HUES64 (cell line): Measurements from ENCODE around the gene CGB1.
"Not testable (repeated sequence)": the region's sequence is repeated elsewhere in the genome, so short reads cannot be mapped to it uniquely, and the experiment has no call there.

Experiments
- H3K27ac ChIP-seq: 2 replicates; pipeline ENCODE4 v1.7.0; 2013; ENCODE audit warnings: low read depth, low read length, inconsistent platforms
- H3K27me3 ChIP-seq: 2 replicates; pipeline ENCODE4 v1.6.1; 2013; ENCODE audit warnings: mild to moderate bottlenecking, low read length; ENCODE audit not compliant: insufficient read depth
- H3K36me3 ChIP-seq: 2 replicates; pipeline ENCODE4 v1.6.1; 2013; ENCODE audit warnings: mild to moderate bottlenecking, low read length; ENCODE audit not compliant: insufficient read depth
- H3K4me1 ChIP-seq: 2 replicates; pipeline ENCODE4 v1.6.1; 2013; ENCODE audit warnings: mild to moderate bottlenecking, low read length, moderate library complexity; ENCODE audit not compliant: insufficient read depth
- H3K4me3 ChIP-seq: 2 replicates; pipeline ENCODE4 v1.5.1; 2013; ENCODE audit warnings: mild to moderate bottlenecking, low read length, moderate library complexity
- H3K9ac ChIP-seq: 2 replicates; pipeline ENCODE4 v1.6.1; 2013; ENCODE audit warnings: mild to moderate bottlenecking, low read depth, low read length
- H3K9me3 ChIP-seq: 2 replicates; pipeline ENCODE4 v1.6.1; 2013; ENCODE audit warnings: low read depth, low read length; ENCODE audit not compliant: insufficient read depth
- WGBS: fragments of 150-250, 120-280 bp; methylation state at CpG from one replicate; pipeline ENCODE4 v1.1.7; 2013; ENCODE audit warnings: missing lambda C conversion rate; 5-methylcytosine and 5-hydroxymethylcytosine counted together

CGB1 gene

GRCh38 chr19:49018388-49019241, 18.1 kb downstream of the CGB1 start:
- WGBS: 48% methylated on average over 48 of the region's 50 CpGs

DNA sequence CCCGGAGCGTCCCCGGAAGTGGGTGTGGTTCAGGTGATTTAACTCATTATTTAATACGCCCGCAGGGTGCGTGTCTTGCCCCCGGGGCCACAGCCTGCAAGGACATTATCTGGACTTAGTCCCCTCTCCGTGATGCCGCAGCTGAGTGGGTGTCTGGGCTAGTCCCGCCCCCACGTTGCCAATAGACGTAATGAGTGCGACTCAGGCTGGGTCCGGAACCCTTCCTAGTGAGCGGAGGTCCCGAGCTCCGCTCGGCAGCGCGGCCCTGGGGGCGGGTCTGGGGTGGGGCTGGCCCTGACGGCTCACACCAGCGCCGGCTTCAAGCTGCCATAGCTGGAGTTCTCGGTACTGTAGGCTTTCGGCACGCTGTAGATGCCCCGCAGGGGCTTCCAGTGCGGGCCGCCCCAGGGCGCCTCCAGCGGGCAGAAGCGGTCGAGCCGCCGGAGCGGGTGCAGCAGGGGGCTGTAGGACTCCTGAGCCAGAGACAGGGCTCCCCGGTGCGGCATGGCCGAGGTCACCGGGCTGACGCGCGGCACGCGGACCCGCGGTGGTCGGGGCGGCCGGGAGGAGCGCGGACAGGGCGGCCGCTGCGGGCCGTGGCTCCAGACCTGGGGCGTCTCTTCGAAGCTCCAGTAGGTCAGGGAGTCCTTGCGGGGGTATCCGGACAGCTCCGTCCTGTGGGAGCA, 18.9 kb downstream of the CGB1 start:
- peaks cover 10% of the 10 kb centered on the region; the same call in 1 of the 2 replicates for H3K4me1 ChIP-seq
- H3K4me3 ChIP-seq: peak overlapping the region; percentile 51
- H3K27me3 ChIP-seq: peaks cover 27% of the 10 kb centered on the region
- 2% methylated on average over 59 of the region's 62 CpGs for WGBS
- peaks cover 31% of the 10 kb centered on the region for H3K36me3 ChIP-seq
- H3K9ac ChIP-seq: 0 out of 2 replicates have a peak overlapping the region, but pooled peaks have one; percentile 17
- H3K9me3 ChIP-seq: no peaks in the 10 kb centered on the region
- no peak overlapping the region for H3K27ac ChIP-seq

More at GRCh38 chr19:49018388-49019241, 18.1 kb downstream of the CGB1 start:
- Histone ChIP-seq H3K27me3 (peaks cover 27% of the 10 kb centered on the region), H3K36me3 (peaks cover 27% of the 10 kb centered on the region), H3K4me3 (peak overlapping the region; percentile 51), H3K4me1 (peaks cover 10% of the 10 kb centered on the region; the same call in 1 of the 2 replicates)
- H3K27ac ChIP-seq, H3K9me3 ChIP-seq, H3K9ac ChIP-seq: not testable (repeated sequence)

DNA sequence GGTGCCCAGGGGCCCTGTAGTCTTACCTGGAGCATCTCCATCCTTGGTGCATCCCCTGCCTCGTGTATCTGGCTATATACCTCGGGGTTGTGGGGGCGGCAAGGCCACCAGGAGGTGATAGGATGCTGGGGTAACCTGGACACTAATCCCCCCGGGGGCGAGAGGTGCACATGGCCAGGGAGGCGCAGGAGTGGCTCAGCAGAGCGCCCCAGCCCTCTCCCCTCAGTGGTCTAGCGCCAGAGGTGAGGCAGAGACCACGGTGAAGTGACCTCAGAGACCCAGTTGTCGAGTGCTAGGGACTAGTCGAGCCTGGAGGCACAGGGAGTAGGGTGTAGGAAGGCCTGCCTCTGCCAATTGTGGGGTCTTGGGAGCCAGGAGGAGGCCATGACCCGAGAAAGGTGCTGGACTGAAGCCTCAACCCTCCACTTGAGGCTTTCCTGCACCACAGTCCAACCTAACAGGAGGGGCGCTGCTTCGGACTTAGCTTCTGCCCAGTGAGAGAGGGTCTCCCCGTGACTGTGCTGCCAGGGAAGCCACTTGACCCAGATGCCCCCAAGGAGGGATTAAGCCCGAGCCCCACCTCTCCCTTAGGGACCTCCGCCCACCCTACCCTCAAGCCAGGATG, 19.5 kb downstream of the CGB1 start, which contains the start of gene LHB:
TSS of gene LHB (minus strand) at position 51 of the 625 bp plus-strand sequence. CDS start at position 41, 10 bp downstream.
- WGBS: 75% methylated on average over 16 of the region's 17 CpGs
- Histone ChIP-seq H3K27me3 (peaks cover 27% of the 10 kb centered on the region), H3K27ac (no peak within 1 kb of the TSS), H3K4me3 (peak within 1 kb of the TSS; percentile 51), H3K9ac (0 out of 2 replicates have a peak within 1 kb of the TSS, but pooled peaks have one; percentile 17), H3K9me3 (no peaks in the 10 kb centered on the region), H3K36me3 (peaks cover 36% of the 10 kb centered on the region), H3K4me1 (peaks cover 10% of the 10 kb centered on the region; the same call in 1 of the 2 replicates)

DNA sequence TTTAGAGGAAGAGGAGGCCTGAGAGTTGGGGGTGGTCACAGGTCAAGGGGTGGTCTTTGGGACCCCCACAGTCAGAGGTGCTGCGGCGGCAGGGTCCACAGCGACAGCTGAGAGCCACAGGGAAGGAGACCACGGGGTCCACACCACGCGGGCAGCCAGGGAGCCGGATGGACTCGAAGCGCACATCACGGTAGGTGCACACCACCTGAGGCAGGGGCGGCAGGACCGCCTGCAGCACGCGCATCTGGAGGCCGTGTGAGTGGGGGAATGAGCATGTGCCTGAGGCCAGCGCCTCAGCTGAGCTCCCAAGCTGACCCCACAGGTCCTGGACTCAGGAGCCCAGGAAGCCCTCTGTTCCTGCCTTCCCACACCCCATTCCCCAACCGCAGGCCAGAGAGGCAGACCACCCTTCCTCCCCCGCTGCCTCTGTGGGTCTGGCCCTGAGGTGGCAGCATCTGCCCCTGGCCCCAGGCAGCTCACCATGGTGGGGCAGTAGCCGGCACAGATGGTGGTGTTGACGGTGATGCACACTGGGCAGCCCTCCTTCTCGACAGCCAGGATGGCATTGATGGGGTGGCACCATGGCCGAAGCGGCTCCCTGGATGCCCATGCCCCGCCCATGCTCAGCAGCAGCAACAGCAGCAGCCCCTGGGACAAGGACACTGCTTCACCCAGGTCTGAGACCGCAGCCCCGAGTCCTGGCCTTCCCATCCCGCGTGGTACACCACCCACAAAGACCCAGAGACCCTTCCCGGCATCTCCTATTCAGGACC, 20.4 kb downstream of the CGB1 start:
- H3K27ac ChIP-seq: no peak overlapping the region
- H3K4me1 ChIP-seq: peaks cover 10% of the 10 kb centered on the region; the same call in 1 of the 2 replicates
- no peak overlapping the region for H3K4me3 ChIP-seq
- no peak overlapping the region for H3K9ac ChIP-seq
- H3K9me3 ChIP-seq: no peaks in the 10 kb centered on the region
- 94% methylated on average over 24 of the region's 29 CpGs for whole genome bisulfite sequencing
- H3K36me3 ChIP-seq: peaks cover 45% of the 10 kb centered on the region
- peaks cover 27% of the 10 kb centered on the region for H3K27me3 ChIP-seq

GRCh38 chr19:49014870-49015255, 21.8 kb downstream of the CGB1 start:
- Histone ChIP-seq H3K27me3 (peaks cover 20% of the 10 kb centered on the region), H3K9me3 (no peaks in the 10 kb centered on the region), H3K4me3 (no peak overlapping the region), H3K9ac (no peak overlapping the region), H3K4me1 (peaks cover 5% of the 10 kb centered on the region; the same call in 1 of the 2 replicates), H3K27ac (no peak overlapping the region), H3K36me3 (peaks cover 57% of the 10 kb centered on the region)
- 93% methylated on average over 18 of the region's 18 CpGs for WGBS

DNA sequence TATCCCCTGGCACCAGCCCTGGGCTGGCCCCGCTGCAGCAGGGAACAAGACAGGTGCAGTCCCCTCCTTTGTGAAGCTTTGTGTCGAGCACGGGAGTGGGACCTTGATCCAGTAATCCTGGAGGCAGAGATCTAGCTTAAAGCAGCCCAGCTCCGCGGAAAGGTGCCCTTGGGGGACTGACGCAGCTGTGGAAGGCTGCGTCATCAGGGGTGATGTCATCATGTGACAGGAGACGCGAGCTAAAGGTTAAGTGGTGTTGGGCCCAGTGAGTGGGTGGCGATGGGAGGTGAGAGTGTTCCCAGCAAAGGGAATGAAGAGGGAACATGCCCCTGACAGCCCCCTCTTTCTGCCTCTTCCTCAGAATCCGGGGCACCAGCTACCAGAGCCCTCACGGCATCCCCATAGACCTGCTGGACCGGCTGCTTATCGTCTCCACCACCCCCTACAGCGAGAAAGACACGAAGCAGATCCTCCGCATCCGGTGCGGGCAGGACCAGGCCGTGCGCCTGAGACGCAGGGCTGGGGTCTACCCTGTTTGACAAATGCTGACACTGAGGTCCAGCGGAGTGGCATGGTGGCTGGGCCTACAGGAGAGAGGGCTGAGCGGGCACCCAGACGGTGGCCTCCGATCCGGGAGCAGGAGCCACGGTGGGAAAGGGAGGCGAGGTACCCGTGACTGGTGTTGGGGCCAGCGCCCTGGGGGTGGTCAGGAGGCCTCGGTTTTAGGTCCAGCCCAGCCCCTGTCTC, 22.4 kb downstream of the CGB1 start:
- H3K27me3 ChIP-seq: peaks cover 19% of the 10 kb centered on the region
- peaks cover 5% of the 10 kb centered on the region; the same call in 1 of the 2 replicates for H3K4me1 ChIP-seq
- no peak overlapping the region for H3K9ac ChIP-seq
- no peak overlapping the region for H3K4me3 ChIP-seq
- H3K9me3 ChIP-seq: no peaks in the 10 kb centered on the region
- WGBS: 94% methylated on average over 32 of the region's 32 CpGs
- peaks cover 62% of the 10 kb centered on the region for H3K36me3 ChIP-seq
- no peak overlapping the region for H3K27ac ChIP-seq

DNA sequence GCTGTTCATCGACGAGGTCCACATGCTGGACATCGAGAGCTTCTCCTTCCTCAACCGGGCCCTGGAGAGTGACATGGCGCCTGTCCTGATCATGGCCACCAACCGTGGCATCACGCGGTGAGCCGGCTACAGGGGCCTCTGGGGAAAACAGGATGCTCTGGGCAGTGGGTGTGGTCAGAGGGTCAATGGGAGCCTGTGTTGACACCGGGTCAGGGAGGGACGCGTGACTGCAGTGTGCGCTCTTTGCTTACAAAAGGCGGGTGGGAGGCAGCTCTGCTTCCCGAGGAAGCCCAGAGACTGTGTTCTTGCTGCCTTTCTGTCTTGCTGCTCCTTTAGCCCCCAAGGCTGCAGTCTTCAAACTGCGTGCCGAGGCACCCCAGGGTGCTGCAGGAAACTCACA, 25.5 kb downstream of the CGB1 start:
- Histone ChIP-seq H3K9ac (no peak overlapping the region), H3K4me3 (no peak overlapping the region), H3K9me3 (no peaks in the 10 kb centered on the region), H3K36me3 (peaks cover 74% of the 10 kb centered on the region), H3K27ac (no peak overlapping the region), H3K27me3 (no peaks in the 10 kb centered on the region), H3K4me1 (no peaks in the 10 kb centered on the region)
- 90% methylated on average over 17 of the region's 17 CpGs for WGBS

DNA sequence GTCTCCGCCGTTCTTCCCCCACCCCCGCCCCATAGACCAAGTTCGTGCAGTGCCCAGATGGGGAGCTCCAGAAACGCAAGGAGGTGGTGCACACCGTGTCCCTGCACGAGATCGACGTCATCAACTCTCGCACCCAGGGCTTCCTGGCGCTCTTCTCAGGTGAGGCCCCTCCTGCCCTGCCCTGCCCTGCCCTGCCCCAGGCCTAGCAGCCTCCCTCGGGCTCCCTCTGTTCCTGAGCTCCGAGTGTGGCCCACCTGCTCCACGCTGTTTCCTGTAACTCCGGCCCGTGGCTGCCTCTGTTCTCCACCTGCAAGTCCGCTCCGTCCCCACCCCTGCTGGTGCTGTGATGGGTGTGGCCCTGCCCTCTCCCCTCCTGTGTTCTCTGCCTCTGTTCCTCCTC, 26.2 kb downstream of the CGB1 start:
- Histone ChIP-seq H3K9ac (no peak overlapping the region), H3K4me3 (no peak overlapping the region), H3K4me1 (no peaks in the 10 kb centered on the region), H3K27ac (no peak overlapping the region), H3K9me3 (no peaks in the 10 kb centered on the region), H3K36me3 (peaks cover 75% of the 10 kb centered on the region), H3K27me3 (no peaks in the 10 kb centered on the region)
- WGBS: 92% methylated on average over 18 of the region's 18 CpGs

GRCh38 chr19:49009828-49010227, 26.9 kb downstream of the CGB1 start:
- Histone ChIP-seq H3K27ac (no peak overlapping the region), H3K9me3 (no peaks in the 10 kb centered on the region), H3K4me3 (no peak overlapping the region), H3K9ac (no peak overlapping the region), H3K36me3 (peaks cover 75% of the 10 kb centered on the region), H3K4me1 (no peaks in the 10 kb centered on the region), H3K27me3 (no peaks in the 10 kb centered on the region)
- 95% methylated on average over 18 of the region's 18 CpGs for WGBS

GRCh38 chr19:49006905-49007304, 29.8 kb downstream of the CGB1 start:
- no peaks in the 10 kb centered on the region for H3K4me1 ChIP-seq
- H3K27me3 ChIP-seq: no peaks in the 10 kb centered on the region
- H3K9ac ChIP-seq: no peak overlapping the region
- no peak overlapping the region for H3K4me3 ChIP-seq
- H3K27ac ChIP-seq: no peak overlapping the region
- H3K36me3 ChIP-seq: peaks cover 80% of the 10 kb centered on the region
- 97% methylated on average over 22 of the region's 22 CpGs for WGBS
- H3K9me3 ChIP-seq: no peaks in the 10 kb centered on the region
